ENCODE results near the gene ZFPM1. TPM values are rescaled to one million over a fixed set of nuclear protein-coding genes. Genes with fewer than 3 reads are reported as not detected.

ZFPM1 gene
- total RNA-seq, 2 experiments from 2014 or later, result 15.0 to 18.0 TPM

- H3K4me3 Mint-ChIP-seq, result no peak overlapping the region
- no peak for TF ChIP-seq CTCF (IDR thresholded peaks at IDR 0.05)
- no peaks in the 10 kb centered on the region for H3K9me3 Mint-ChIP-seq
- H3K36me3 Mint-ChIP-seq (ENCODE audit: low read depth), result no peaks in the 10 kb centered on the region
- no peak for ATAC-seq
- no peaks in the 10 kb centered on the region for H3K27me3 Mint-ChIP-seq
- intact Hi-C loops (cut with micrococcal nuclease), result no loop called here
- POLR2A ChIA-PET, result interaction anchor here (0.8 kb wide), 1 partner anchor 9 kb away, joined by 3 read pairs; no protein-coding TSS in a partner anchor
- CTCF ChIA-PET, result interaction anchor here (0.7 kb wide), 1 partner anchor 60 kb away, joined by 3 read pairs; no protein-coding TSS in a partner anchor
- peaks cover 1% of the 10 kb centered on the region for H3K4me1 Mint-ChIP-seq (ENCODE audit: low read depth)
- no peak overlapping the region for H3K27ac Mint-ChIP-seq
- DNase-seq, result no peak
Observed at GRCh38 chr16:88497561-88498462, 44.7 kb downstream of the ZFPM1 start.

- DNase-seq (no peak), ATAC-seq (no peak)
- H3K36me3 Mint-ChIP-seq (ENCODE audit: low read depth), result no peaks in the 10 kb centered on the region
- ChIA-PET POLR2A (interaction anchor here (2.1 kb wide), 1 partner anchor 10 kb away, joined by 6 read pairs; no protein-coding TSS in a partner anchor), CTCF (no interaction called here)
- no peaks in the 10 kb centered on the region for H3K27me3 Mint-ChIP-seq
- H3K27ac Mint-ChIP-seq, result no peak overlapping the region
- intact Hi-C loops (cut with micrococcal nuclease), result no loop called here
- no peak for TF ChIP-seq CTCF (IDR thresholded peaks at IDR 0.05)
- no peaks in the 10 kb centered on the region for H3K9me3 Mint-ChIP-seq
- no peak overlapping the region for H3K4me3 Mint-ChIP-seq
- peaks cover 6% of the 10 kb centered on the region for H3K4me1 Mint-ChIP-seq (ENCODE audit: low read depth)
Observed at GRCh38 chr16:88498576-88499208, 45.6 kb downstream of the ZFPM1 start.

DNA sequence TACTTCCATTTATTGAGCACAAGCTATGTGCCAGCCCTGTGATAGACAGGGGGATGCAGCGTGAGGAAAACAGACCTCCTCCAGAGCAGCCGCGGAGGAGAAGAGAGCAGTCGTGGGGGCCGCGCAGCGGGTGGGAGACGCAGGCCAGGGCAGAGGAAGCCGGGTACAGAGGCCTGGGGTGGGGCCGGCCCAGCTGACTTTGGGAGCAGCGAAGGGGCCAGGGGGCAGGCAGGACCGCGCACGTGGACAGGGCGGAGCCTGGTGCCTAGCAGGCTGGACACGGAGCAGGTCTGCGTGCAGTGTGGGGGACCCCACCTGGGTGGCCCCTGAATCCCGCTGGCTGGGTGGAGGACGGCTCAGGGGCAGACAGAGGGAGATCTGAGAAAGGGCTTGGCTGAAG is 46.2 kb downstream of the ZFPM1 start:
- H3K9me3 Mint-ChIP-seq, result no peaks in the 10 kb centered on the region
- intact Hi-C loops (cut with micrococcal nuclease), result no loop called here
- ATAC-seq (no peak), DNase-seq (no peak)
- H3K4me3 Mint-ChIP-seq, result no peak overlapping the region
- H3K4me1 Mint-ChIP-seq (ENCODE audit: low read depth), result peaks cover 9% of the 10 kb centered on the region
- ChIA-PET CTCF (no interaction called here), POLR2A (interaction anchor here (2.1 kb wide), 1 partner anchor 11 kb away, joined by 6 read pairs; no protein-coding TSS in a partner anchor)
- no peak for TF ChIP-seq CTCF (IDR thresholded peaks at IDR 0.05)
- H3K27me3 Mint-ChIP-seq, result no peaks in the 10 kb centered on the region
- H3K36me3 Mint-ChIP-seq (ENCODE audit: low read depth), result no peaks in the 10 kb centered on the region
- no peak overlapping the region for H3K27ac Mint-ChIP-seq

DNA sequence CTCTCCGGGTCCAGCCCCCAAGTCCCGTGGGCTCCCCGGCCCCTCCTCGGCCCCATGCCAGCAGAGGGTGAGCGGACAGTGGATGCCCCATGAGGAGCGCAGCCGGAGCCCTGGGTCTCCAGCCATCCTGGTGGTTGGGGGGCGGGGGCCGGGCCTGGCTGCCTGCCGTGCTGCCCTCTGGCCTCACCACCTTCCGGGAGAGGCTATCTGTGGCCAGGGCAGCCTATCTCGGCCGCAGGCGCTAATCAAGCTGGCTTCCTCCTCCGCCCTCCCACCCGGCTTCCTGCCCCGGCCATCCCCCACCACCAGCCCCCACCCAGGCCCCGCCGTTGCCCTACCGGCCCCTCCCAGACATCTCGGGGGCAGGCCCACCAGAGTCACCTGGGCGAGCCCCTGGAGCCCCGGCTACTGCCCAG is 46.8 kb downstream of the ZFPM1 start:
- H3K27me3 Mint-ChIP-seq, result no peaks in the 10 kb centered on the region
- H3K4me3 Mint-ChIP-seq, result no peak overlapping the region
- ChIA-PET POLR2A (interaction anchor here (2.1 kb wide), 1 partner anchor 11 kb away, joined by 6 read pairs; no protein-coding TSS in a partner anchor), CTCF (no interaction called here)
- ATAC-seq (no peak), DNase-seq (no peak)
- H3K36me3 Mint-ChIP-seq (ENCODE audit: low read depth), result no peaks in the 10 kb centered on the region
- intact Hi-C loops (cut with micrococcal nuclease), result no loop called here
- H3K4me1 Mint-ChIP-seq (ENCODE audit: low read depth), result peaks cover 11% of the 10 kb centered on the region
- no peak for TF ChIP-seq CTCF (IDR thresholded peaks at IDR 0.05)
- no peaks in the 10 kb centered on the region for H3K9me3 Mint-ChIP-seq
- no peak overlapping the region for H3K27ac Mint-ChIP-seq

GRCh38 chr16:88500255-88500661 is 47.2 kb downstream of the ZFPM1 start:
- Mint-ChIP-seq H3K4me1 (ENCODE audit: low read depth) (peaks cover 14% of the 10 kb centered on the region), H3K4me3 (no peak overlapping the region), H3K27ac (no peak overlapping the region), H3K36me3 (ENCODE audit: low read depth) (no peaks in the 10 kb centered on the region), H3K27me3 (no peaks in the 10 kb centered on the region), H3K9me3 (no peaks in the 10 kb centered on the region)
- DNase-seq (no peak), ATAC-seq (no peak)
- TF ChIP-seq CTCF (IDR thresholded peaks at IDR 0.05), result no peak
- POLR2A ChIA-PET, result interaction anchor here (2.1 kb wide), 1 partner anchor 12 kb away, joined by 6 read pairs; no protein-coding TSS in a partner anchor
- intact Hi-C loops (cut with micrococcal nuclease), result no loop called here
- CTCF ChIA-PET, result no interaction called here

Measured in activated CD8-positive, alpha-beta T cell treated with anti-CD3 and anti-CD28 coated beads for 36 hours (primary cell).